Measurements from ENCODE around the gene KLF3. TPM values are rescaled to one million over a fixed set of nuclear protein-coding genes. Genes with fewer than 3 reads are reported as not detected.

The KLF3 gene
- total and polyA plus RNA-seq, 2 of the 4 experiments (the other 2 are of a cell fraction) = 8.2 to 12.6 TPM

DNA sequence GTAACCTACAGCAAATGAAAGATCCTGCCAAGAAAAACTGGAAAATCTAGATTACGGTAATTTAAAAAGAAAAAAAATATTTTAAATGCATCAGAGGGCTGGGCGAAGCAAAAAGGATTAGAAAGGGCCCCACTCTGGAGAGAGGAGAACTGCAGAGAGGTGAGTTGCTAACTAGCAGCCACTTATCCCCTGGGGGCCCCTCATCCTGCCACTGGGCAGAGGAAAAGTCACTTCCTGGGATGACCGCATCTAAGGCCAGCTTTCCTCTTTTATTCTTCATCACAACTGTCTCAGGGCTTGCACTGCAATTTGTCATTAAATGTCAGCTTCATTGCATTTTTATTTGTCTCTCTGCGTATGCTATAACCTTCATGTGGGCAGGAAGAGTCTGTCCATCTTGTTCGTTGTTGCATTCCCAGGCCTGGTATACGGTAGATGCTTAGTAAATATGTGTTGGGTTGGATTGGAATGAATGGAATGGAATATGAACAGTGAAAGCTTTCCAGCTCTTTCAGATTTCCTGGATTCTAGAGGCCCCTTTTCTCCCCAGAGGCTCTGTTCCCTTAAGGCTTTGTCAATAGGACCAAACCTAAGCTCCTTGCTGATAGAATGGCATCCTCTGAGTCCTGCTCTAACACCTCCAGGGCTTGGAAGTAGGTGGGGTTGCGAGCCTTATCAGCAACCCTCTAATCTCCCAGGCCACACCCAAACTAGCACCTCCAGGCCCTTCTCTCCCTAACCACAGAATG is 59.9 kb downstream of the KLF3 start:
- Histone ChIP-seq H4K91ac (ENCODE audit: insufficient read depth, low read depth, low read length) (no peak overlapping the region), H3K9ac (ENCODE audit: low read depth, low read length) (no peak overlapping the region), H2AFZ (replicated peaks; ENCODE audit: low read length, poor library complexity) (no peak overlapping the region), H3K9me3 (ENCODE audit: control insufficient read depth, insufficient read depth, low read length) (no peaks in the 10 kb centered on the region), H3K23ac (ENCODE audit: low read depth, low read length) (no peak overlapping the region), H3K79me1 (ENCODE audit: low read depth in 1 of 2, low read length in 2 of 2) (no peaks in the 10 kb centered on the region), H4K5ac (ENCODE audit: low read depth, low read length) (no peak overlapping the region), H3K36me3 (ENCODE audit: control insufficient read depth, insufficient read depth, low read length) (no peaks in the 10 kb centered on the region), H4K20me1 (ENCODE audit: insufficient read depth, low read length) (no peaks in the 10 kb centered on the region), H3K14ac (replicated peaks; ENCODE audit: low read depth, low read length) (0 out of 2 replicates have a peak overlapping the region, but pooled peaks have one; percentile 25), H3K9me1 (ENCODE audit: insufficient read depth, low read length) (no peaks in the 10 kb centered on the region), H3K56ac (ENCODE audit: extremely low read depth, insufficient read depth, low read length) (no peak overlapping the region), H2AK9ac (replicated peaks; ENCODE audit: low read depth, low read length, poor library complexity) (peak overlapping the region; percentile 3), H3K4me2 (ENCODE audit: low read depth, low read length) (no peak overlapping the region), H3K18ac (ENCODE audit: low read depth, low read length) (peak overlapping the region; percentile 16; the same call in 1 of the 2 replicates), H4K8ac (ENCODE audit: low read depth in 2 of 2, low read length in 2 of 2) (no peak overlapping the region), H3K4me1 (ENCODE audit: control insufficient read depth, insufficient read depth, low read length) (peaks cover 5% of the 10 kb centered on the region), H2AK5ac (ENCODE audit: low read depth, low read length) (no peak overlapping the region), H2BK15ac (ENCODE audit: low read depth, low read length) (no peak overlapping the region), H2BK20ac (ENCODE audit: low read depth, low read length) (no peak overlapping the region; the same call in 1 of the 2 replicates), H3K4ac (ENCODE audit: low read depth, low read length) (0 out of 2 replicates have a peak overlapping the region, but pooled peaks have one; percentile 10), H3K4me3 (ENCODE audit: insufficient read depth, low read depth, low read length) (no peak overlapping the region), H2BK120ac (ENCODE audit: low read depth, low read length) (0 out of 2 replicates have a peak overlapping the region, but pooled peaks have one; percentile 6), H2BK5ac (ENCODE audit: low read depth, low read length, poor library complexity, severe bottlenecking) (no peak overlapping the region), H3K27ac (ENCODE audit: insufficient read depth, low read length) (no peak overlapping the region), H3K27me3 (ENCODE audit: control insufficient read depth, insufficient read depth, low read length) (no peaks in the 10 kb centered on the region; the same call in 1 of the 2 replicates)
- ChIA-PET POLR2A (ENCODE audit: unreplicated experiment) (interaction anchor here (0.5 kb wide), 1 partner anchor 30 kb away, joined by 5 read pairs; no protein-coding TSS in a partner anchor), CTCF (interaction anchor here (0.6 to 1.8 kb wide), 2 partner anchors 20 to 49 kb away, joined by 3 to 6 read pairs; no protein-coding TSS in a partner anchor)
- dilution Hi-C loops (cut with HindIII; ENCODE audit: low sequenced_read_pairs, unreplicated experiment) = no loop called here
- WGBS, 2 experiments (ENCODE audit: extremely low coverage in 2 of 2, insufficient read length in 1 of 2) = 83% methylated on average over 1 of the region's 7 CpGs; no CpG with 5 or more reads in 1 of the 2 experiments
- in situ Hi-C loops (cut with MboI; ENCODE audit: low sequenced_read_pairs) = loop anchor here (10.0 kb wide), 1 partner anchor 919 kb away; no protein-coding TSS in a partner anchor
- intact Hi-C loops (cut with micrococcal nuclease) = no loop called here
- peak; percentile 71 for ATAC-seq (ENCODE audit: low read depth)
- no peak for DNase-seq
- TF ChIP-seq MXI1 (IDR thresholded peaks at IDR 0.05; ENCODE audit: borderline replicate concordance, low read depth, low read length) (no peak), FOS (IDR thresholded peaks at IDR 0.05; ENCODE audit: low read depth, low read length) (no peak), CHD1 (IDR thresholded peaks at IDR 0.05; ENCODE audit: low read depth, low read length) (no peak), POLR2A (IDR thresholded peaks at IDR 0.05; ENCODE audit: low read depth, low read length) (no peak), MAFK (IDR thresholded peaks at IDR 0.05; ENCODE audit: low read depth, low read length) (no peak), RCOR1 (IDR thresholded peaks at IDR 0.05; ENCODE audit: insufficient replicate concordance, low read length) (no peak), CEBPB (IDR thresholded peaks at IDR 0.05; ENCODE audit: low read depth, low read length) (no peak), RFX5 (IDR thresholded peaks at IDR 0.05; ENCODE audit: low read depth, low read length) (no peak), SMC3 (IDR thresholded peaks at IDR 0.05; ENCODE audit: low read depth, low read length) (no peak)
- BruUV-seq (replicated peaks) = no TSS peak
